ENCODE results near the gene NOL3.

Gene NOL3

DNA sequence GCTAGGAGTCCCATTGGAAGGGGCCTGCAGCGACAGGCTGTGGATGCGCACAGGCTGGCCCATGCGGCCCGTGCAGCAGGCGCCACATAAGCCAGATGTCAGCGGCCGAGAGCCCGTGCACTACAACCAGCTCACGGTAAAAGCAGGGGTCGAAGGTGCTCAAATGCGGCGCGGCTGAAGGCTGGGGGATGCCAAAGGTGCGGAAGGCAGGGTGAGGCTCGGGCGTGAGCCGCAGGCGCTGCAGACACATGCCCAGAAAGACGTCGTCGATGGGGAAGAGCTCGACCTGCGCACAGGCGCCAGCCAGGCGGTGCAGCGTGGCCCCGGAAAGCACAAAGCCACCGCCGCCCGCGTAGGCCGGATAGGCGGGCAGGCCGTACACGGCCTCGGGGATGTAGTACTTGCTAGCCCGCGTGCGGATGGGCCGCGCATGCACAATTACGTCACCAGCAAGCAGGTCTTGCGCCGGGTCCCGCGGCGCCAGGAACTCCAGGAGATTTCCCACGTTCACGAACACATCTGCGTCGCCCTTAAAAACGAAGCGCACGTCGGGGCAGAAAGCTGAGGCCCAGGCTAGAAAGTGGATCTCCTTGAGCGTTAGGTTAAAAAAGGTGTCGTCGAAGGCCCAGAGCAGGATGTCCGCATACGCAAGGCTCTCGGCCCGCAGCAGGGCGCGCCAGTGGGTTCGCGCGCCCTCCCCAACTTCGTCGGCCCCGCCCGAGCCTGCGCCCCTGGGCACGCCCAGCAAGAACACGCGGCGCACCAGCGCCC is 20.9 kb upstream of the NOL3 start:
- H3K4me3 ChIP-seq: peak overlapping the region in 1 of 2 donors; percentile 63
- TF ChIP-seq CTCF (IDR thresholded peaks at IDR 0.05): no peak
- H3K27ac ChIP-seq: peak overlapping the region; percentile 89 to 94
- H3K4me1 ChIP-seq: peaks cover 0 to 21% (median 13%) of the 10 kb centered on the region in 4 donors
- intact Hi-C loops (cut with DNase I; ENCODE audit: low total_unique reads): no loop called here
- H3K9me3 ChIP-seq: no peaks in the 10 kb centered on the region
- H3K36me3 ChIP-seq: peaks cover 13 to 47% (median 34%) of the 10 kb centered on the region in 3 donors
- H3K27me3 ChIP-seq: peaks cover 0 to 2% of the 10 kb centered on the region in 2 donors
- no peak for DNase-seq

DNA sequence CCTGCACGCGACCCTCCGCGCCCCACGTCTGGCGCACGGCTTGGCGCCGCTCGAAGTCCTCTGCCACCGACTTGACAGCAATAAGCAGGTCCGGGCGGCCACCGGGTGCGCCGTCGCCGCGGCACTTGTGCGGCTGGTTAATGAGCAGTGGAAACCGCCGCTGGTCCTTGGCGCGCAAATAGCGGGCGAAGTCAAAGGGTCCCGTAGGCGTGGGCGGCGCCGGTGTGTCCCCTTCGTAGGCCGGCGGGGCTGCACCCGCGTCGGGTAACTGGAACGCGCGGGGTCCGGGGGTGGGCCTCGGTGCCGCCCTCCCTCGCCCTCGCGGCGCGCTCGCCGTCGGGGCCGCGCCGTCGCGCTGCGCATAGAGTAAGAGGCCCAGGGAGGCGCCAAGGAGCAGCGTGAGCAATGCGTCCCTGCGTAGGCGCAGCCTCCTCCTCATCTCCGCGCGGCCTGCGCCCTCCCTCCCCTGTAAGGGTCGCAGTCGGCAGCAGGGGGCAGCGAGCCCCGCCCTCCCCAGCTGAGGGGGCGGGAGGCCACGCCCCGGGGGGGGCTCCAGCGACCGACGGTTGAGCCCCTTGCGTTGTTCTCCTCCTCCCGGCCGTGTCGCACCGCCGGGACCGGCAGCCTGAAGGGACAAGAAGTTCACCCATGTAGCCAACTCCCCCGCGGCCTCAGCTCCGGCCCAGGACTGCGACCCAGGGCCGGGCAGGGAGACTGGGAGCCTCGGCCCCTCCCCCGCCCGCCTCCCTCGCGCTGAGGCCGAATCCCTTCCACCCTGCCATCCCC is 20.1 kb upstream of the NOL3 start:
- H3K4me1 ChIP-seq: peaks cover 0 to 29% (median 19%) of the 10 kb centered on the region in 4 donors
- H3K27me3 ChIP-seq: peaks cover 0 to 4% of the 10 kb centered on the region in 2 donors
- peak in 1 of 2 donors; percentile 50 for DNase-seq
- no peaks in the 10 kb centered on the region for H3K9me3 ChIP-seq
- H3K4me3 ChIP-seq: peak overlapping the region; percentile 63 to 70
- intact Hi-C loops (cut with DNase I; ENCODE audit: low total_unique reads): no loop called here
- H3K36me3 ChIP-seq: peaks cover 8 to 39% (median 26%) of the 10 kb centered on the region in 3 donors
- peak overlapping the region; percentile 89 to 94 for H3K27ac ChIP-seq
- TF ChIP-seq CTCF (IDR thresholded peaks at IDR 0.05): peak in 1 of 2 experiments; percentile 4

DNA sequence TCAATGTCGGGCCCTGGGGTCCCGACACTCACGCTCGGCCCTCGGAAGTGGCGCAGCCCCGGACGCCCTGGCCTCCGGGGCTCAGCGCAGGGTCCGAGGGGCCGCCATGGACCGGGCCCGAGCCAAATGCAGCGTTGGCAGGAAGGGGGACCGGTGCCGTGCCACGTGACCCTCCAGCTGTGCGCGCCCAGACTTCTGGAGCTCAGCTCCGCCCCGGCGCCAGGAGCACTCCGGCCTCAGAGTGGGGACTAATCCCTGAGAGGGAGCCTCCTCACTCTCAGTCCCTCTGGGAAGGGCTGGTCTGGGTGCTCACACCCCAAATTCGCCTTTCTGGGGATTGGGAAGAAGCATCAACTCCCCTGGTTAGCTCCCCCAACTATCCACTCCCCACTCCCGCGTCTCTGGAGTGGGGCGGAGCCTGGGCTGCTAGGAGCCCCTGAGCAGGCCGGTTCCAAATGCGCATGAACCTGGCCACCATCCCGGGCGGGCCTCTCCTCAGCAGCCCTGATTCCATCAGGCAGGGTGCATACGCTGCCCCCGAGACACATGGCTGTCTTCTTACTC is 19.4 kb upstream of the NOL3 start, which contains the start of gene B3GNT9:
TSS of gene B3GNT9 (minus strand) at position 166 of the 564 bp plus-strand sequence. CDS start 513 bp downstream, outside the sequence.
- peak; percentile 76 to 91 for DNase-seq
- intact Hi-C loops (cut with DNase I; ENCODE audit: low total_unique reads): no loop called here
- no peaks in the 10 kb centered on the region for H3K9me3 ChIP-seq
- peaks cover 0 to 36% (median 25%) of the 10 kb centered on the region in 4 donors for H3K4me1 ChIP-seq
- H3K4me3 ChIP-seq: peak within 1 kb of the TSS; percentile 63 to 70
- peak within 1 kb of the TSS; percentile 89 to 94 for H3K27ac ChIP-seq
- TF ChIP-seq CTCF (IDR thresholded peaks at IDR 0.05): no peak
- H3K27me3 ChIP-seq: peaks cover 0 to 4% of the 10 kb centered on the region in 2 donors
- H3K36me3 ChIP-seq: peaks cover 1 to 32% (median 19%) of the 10 kb centered on the region in 3 donors

DNA sequence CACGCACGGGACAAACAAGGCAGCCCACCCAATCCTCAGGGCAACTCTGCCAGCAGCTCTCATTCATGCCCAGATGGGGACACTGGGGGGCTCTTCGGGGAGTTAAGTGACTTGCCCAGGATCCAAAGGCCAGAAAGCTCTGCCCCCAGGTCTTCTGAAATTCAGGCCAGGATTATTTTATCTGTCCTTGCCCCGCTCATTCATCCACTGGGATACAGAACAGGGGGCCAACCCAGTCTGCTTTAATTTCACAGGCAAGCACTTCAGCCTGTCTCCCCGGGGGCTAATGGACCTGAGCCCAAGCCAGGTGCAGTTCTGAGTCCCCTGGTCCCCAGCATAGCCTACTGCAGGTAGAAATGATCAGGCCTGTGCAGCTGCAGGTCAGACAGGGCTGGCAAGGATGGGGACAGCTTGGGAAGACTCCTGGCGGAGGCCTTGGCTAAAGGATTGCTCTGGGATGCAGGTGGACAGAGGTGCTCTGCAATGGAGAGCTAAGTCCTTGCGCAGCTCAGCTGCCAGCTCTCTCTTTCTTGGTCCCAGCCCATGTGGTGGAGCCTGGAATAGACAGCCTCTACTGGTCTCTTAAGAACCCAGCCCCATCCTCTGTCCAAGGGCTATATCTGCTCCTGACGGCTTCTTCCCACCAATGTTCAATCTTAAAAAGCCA is 18.8 kb upstream of the NOL3 start:
- peaks cover 0 to 4% of the 10 kb centered on the region in 2 donors for H3K27me3 ChIP-seq
- H3K4me3 ChIP-seq: peak overlapping the region; percentile 63 to 70
- intact Hi-C loops (cut with DNase I; ENCODE audit: low total_unique reads): no loop called here
- H3K36me3 ChIP-seq: peaks cover 0 to 26% (median 13%) of the 10 kb centered on the region in 3 donors
- no peaks in the 10 kb centered on the region for H3K9me3 ChIP-seq
- TF ChIP-seq CTCF (IDR thresholded peaks at IDR 0.05): no peak
- DNase-seq: no peak
- peaks cover 0 to 37% (median 25%) of the 10 kb centered on the region in 4 donors for H3K4me1 ChIP-seq
- H3K27ac ChIP-seq: peak overlapping the region; percentile 89 to 94

Measured in tibial artery (tissue), 4 donors.